Neuronal stem cell (in vitro differentiated cells): ENCODE data around the gene COBLL1.

Experiments
- DNase-seq: peaks from one replicate; pipeline ENCODE4 v3.0.0-alpha.2; 2013; ENCODE audit warnings: low spot score
- H2AFZ ChIP-seq: one replicate; pipeline ENCODE4 v1.6.1; 2013; ENCODE audit warnings: mild to moderate bottlenecking, low read length, inconsistent platforms
- H2AK5ac ChIP-seq: 2 replicates; pipeline ENCODE4 v1.6.1; 2013; ENCODE audit warnings: low read depth, mild to moderate bottlenecking, inconsistent platforms, low read length, moderate library complexity, mixed read lengths
- H2BK120ac ChIP-seq: 2 replicates; pipeline ENCODE4 v1.6.1; 2013; ENCODE audit warnings: low read depth, mild to moderate bottlenecking, inconsistent platforms, low read length, moderate library complexity, mixed read lengths
- H2BK12ac ChIP-seq: one replicate; pipeline ENCODE4 v1.6.1; 2013; ENCODE audit warnings: low read length, inconsistent platforms
- H2BK15ac ChIP-seq: 2 replicates; pipeline ENCODE4 v1.6.1; 2013; ENCODE audit warnings: mild to moderate bottlenecking, low read length, inconsistent platforms, mixed read lengths
- H2BK5ac ChIP-seq: one replicate; pipeline ENCODE4 v1.6.1; 2013; ENCODE audit warnings: inconsistent platforms, mild to moderate bottlenecking, low read length, moderate library complexity
- H3K14ac ChIP-seq: one replicate; pipeline ENCODE4 v1.6.1; 2013; ENCODE audit warnings: low read length, inconsistent platforms
- H3K18ac ChIP-seq: 2 replicates; pipeline ENCODE4 v1.6.1; 2013; ENCODE audit warnings: low read length, inconsistent platforms
- H3K23ac ChIP-seq: 2 replicates; pipeline ENCODE4 v1.6.1; 2013; ENCODE audit warnings: low read depth, mild to moderate bottlenecking, mixed read lengths, low read length, inconsistent platforms; ENCODE audit not compliant: poor library complexity
- H3K27ac ChIP-seq: replicated peaks from 3 replicates; pipeline ENCODE4 v1.5.1; 2013; ENCODE audit warnings: low read length, inconsistent platforms
- H3K27me3 ChIP-seq, 3 experiments: 2 replicates each; pipeline ENCODE4 v1.6.1; 2013; ENCODE audit warnings: low read length in 3 of 3, mild to moderate bottlenecking in 2 of 3, inconsistent platforms in 1 of 3, low read depth in 1 of 3, mixed read lengths in 1 of 3, moderate library complexity in 1 of 3; ENCODE audit not compliant: control insufficient read depth in 3 of 3, insufficient read depth in 3 of 3
- H3K36me3 ChIP-seq, 2 donors: replicated peaks in 1 of 2; 2 replicates each; pipeline ENCODE4 v1.6.1; 2013; ENCODE audit warnings: low read length in 2 of 2; ENCODE audit not compliant: control insufficient read depth in 2 of 2, insufficient read depth in 2 of 2
- H3K4ac ChIP-seq: 2 replicates; pipeline ENCODE4 v1.6.1; 2013; ENCODE audit warnings: inconsistent platforms, mild to moderate bottlenecking, low read length, moderate library complexity
- H3K4me1 ChIP-seq, 2 donors: 1 replicate in 1 of 2; 2 replicates in 1 of 2; pipeline ENCODE4 v1.6.1; 2013; ENCODE audit warnings: low read length in 2 of 2, low read depth in 1 of 2; ENCODE audit not compliant: control insufficient read depth in 2 of 2, insufficient read depth in 1 of 2
- H3K4me2 ChIP-seq: one replicate; pipeline ENCODE4 v1.6.1; 2013; ENCODE audit warnings: mild to moderate bottlenecking, low read length, inconsistent platforms; ENCODE audit not compliant: insufficient read depth, poor library complexity, severe bottlenecking
- H3K4me3 ChIP-seq, 2 donors: 2 replicates each; pipeline ENCODE4 v1.5.1; 2013; ENCODE audit warnings: low read length in 2 of 2, mild to moderate bottlenecking in 2 of 2, inconsistent platforms in 1 of 2, moderate library complexity in 1 of 2
- H3K79me1 ChIP-seq: one replicate; pipeline ENCODE4 v1.6.1; 2013; ENCODE audit warnings: low read depth, mild to moderate bottlenecking, inconsistent platforms, low read length, moderate library complexity
- H3K9ac ChIP-seq: one replicate; pipeline ENCODE4 v1.6.1; 2013; ENCODE audit warnings: mild to moderate bottlenecking, low read depth, low read length, inconsistent platforms; ENCODE audit not compliant: poor library complexity
- H3K9me3 ChIP-seq, 2 donors: replicated peaks in 1 of 2; 2 replicates each; pipeline versions ENCODE3 to v1.6.1; 2013; ENCODE audit warnings: low read length in 2 of 2, mild to moderate bottlenecking in 2 of 2, inconsistent platforms in 1 of 2, low read depth in 1 of 2, mixed read lengths in 1 of 2, moderate library complexity in 1 of 2; ENCODE audit not compliant: control insufficient read depth in 2 of 2, insufficient read depth in 1 of 2
- H4K8ac ChIP-seq: one replicate; pipeline ENCODE4 v1.6.1; 2013; ENCODE audit warnings: low read depth, mild to moderate bottlenecking, inconsistent platforms, low read length, moderate library complexity
- H4K91ac ChIP-seq: one replicate; pipeline ENCODE4 v1.6.1; 2013; ENCODE audit warnings: low read length, low read depth, mild to moderate bottlenecking, inconsistent platforms; ENCODE audit not compliant: poor library complexity
- WGBS, 2 donors: extraction: QIAGEN DNeasy Blood & Tissue Kit; methylation state at CpG; one replicate each; pipeline ENCODE4 v1.1.7; 2013; ENCODE audit warnings: missing lambda C conversion rate in 2 of 2, mixed read lengths in 1 of 2; ENCODE audit not compliant: insufficient read length in 2 of 2, insufficient replicate concordance in 1 of 2; ENCODE audit errors: extremely low coverage in 2 of 2; 5-methylcytosine and 5-hydroxymethylcytosine counted together

Gene COBLL1

GRCh38 chr2:164773091-164773490, 68.5 kb downstream of the COBLL1 start:
- Histone ChIP-seq H3K4ac (no peak overlapping the region), H2BK5ac (no peak overlapping the region), H2BK15ac (no peak overlapping the region), H3K36me3 (no peaks in the 10 kb centered on the region), H2AK5ac (no peak overlapping the region), H3K27me3 (no peaks in the 10 kb centered on the region), H3K9me3 (no peaks in the 10 kb centered on the region), H2BK12ac (no peak overlapping the region), H3K27ac (no peak overlapping the region), H4K91ac (no peak overlapping the region), H4K8ac (no peak overlapping the region), H3K18ac (no peak overlapping the region), H2AFZ (no peak overlapping the region), H3K4me1 (no peaks in the 10 kb centered on the region), H2BK120ac (no peak overlapping the region), H3K79me1 (no peaks in the 10 kb centered on the region), H3K23ac (no peak overlapping the region), H3K9ac (no peak overlapping the region), H3K4me2 (no peak overlapping the region), H3K14ac (no peak overlapping the region), H3K4me3 (no peak overlapping the region)
- no peak for DNase-seq
- WGBS, 2 donors: no CpG with 5 or more reads among the region's 3 CpGs

DNA sequence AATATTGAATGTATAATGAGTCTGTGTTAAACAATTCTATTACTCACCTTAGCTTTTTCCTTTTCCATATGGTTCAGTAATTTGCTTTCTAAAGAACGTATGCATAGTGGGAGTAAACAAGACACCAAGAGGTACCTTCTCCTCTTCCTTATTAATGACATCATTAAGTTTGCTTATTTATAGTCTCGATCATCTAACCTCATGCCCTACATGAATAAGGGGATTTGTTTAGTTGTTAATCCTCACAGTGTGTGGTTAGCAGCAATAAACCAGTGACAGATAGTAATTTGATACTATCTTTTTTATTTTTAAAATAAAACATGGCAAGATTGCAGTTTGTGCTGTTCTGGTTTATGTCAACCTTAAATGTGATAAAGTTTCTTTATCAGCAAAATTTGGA, 69.7 kb downstream of the COBLL1 start:
- Histone ChIP-seq H2AFZ (no peak overlapping the region), H4K91ac (no peak overlapping the region), H2BK5ac (no peak overlapping the region), H3K4ac (no peak overlapping the region), H3K9ac (no peak overlapping the region), H3K79me1 (no peaks in the 10 kb centered on the region), H3K4me2 (no peak overlapping the region), H2BK120ac (no peak overlapping the region), H3K23ac (no peak overlapping the region), H4K8ac (no peak overlapping the region), H3K18ac (no peak overlapping the region), H2BK12ac (no peak overlapping the region), H3K14ac (no peak overlapping the region), H3K27ac (no peak overlapping the region), H2AK5ac (no peak overlapping the region), H2BK15ac (no peak overlapping the region), H3K4me3 (no peak overlapping the region), H3K36me3 (no peaks in the 10 kb centered on the region), H3K9me3 (no peaks in the 10 kb centered on the region), H3K4me1 (no peaks in the 10 kb centered on the region), H3K27me3 (no peaks in the 10 kb centered on the region)
- no CpG with 5 or more reads among the region's 2 CpGs for WGBS, 2 donors
- no peak for DNase-seq

- H2BK15ac ChIP-seq: no peak overlapping the region
- no peak overlapping the region for H2AK5ac ChIP-seq
- no peak overlapping the region for H3K27ac ChIP-seq
- no peaks in the 10 kb centered on the region for H3K36me3 ChIP-seq
- no CpG with 5 or more reads among the region's 4 CpGs for WGBS, 2 donors
- H4K8ac ChIP-seq: no peak overlapping the region
- H3K79me1 ChIP-seq: no peaks in the 10 kb centered on the region
- H3K18ac ChIP-seq: no peak overlapping the region
- H3K23ac ChIP-seq: no peak overlapping the region
- no peaks in the 10 kb centered on the region for H3K4me1 ChIP-seq
- H3K9me3 ChIP-seq: no peaks in the 10 kb centered on the region
- H3K14ac ChIP-seq: no peak overlapping the region
- no peak overlapping the region for H3K4me3 ChIP-seq
- H2AFZ ChIP-seq: no peak overlapping the region
- no peak overlapping the region for H2BK5ac ChIP-seq
- H4K91ac ChIP-seq: no peak overlapping the region
- no peak overlapping the region for H2BK120ac ChIP-seq
- no peak overlapping the region for H3K4me2 ChIP-seq
- DNase-seq: no peak
- H3K9ac ChIP-seq: no peak overlapping the region
- no peak overlapping the region for H2BK12ac ChIP-seq
- H3K27me3 ChIP-seq: no peaks in the 10 kb centered on the region
- H3K4ac ChIP-seq: no peak overlapping the region
Measured at GRCh38 chr2:164770421-164770916, 71.2 kb downstream of the COBLL1 start.

DNA sequence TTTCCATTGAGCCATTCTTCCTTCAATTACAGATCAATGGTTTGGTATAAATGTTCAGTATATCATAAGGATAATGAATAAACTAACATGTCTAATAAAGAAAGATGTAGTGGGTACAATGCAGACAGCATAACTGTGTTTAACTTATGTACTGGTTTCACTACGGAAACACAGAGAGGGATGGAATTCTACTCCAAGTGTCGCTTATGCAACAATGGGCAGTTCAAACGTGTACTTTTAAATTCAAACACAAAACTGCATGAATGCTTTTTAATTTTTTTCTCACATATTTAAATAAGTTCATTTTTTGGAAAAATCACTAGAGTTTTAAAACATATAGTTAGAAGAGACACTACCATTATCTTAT, 74.7 kb downstream of the COBLL1 start:
- no peak overlapping the region for H3K9ac ChIP-seq
- no peak overlapping the region for H2BK5ac ChIP-seq
- no peak overlapping the region for H3K14ac ChIP-seq
- no peak overlapping the region for H2BK15ac ChIP-seq
- H3K79me1 ChIP-seq: no peaks in the 10 kb centered on the region
- H3K4ac ChIP-seq: no peak overlapping the region
- H2BK12ac ChIP-seq: no peak overlapping the region
- no peak overlapping the region for H4K91ac ChIP-seq
- H2AFZ ChIP-seq: no peak overlapping the region
- H3K18ac ChIP-seq: no peak overlapping the region
- H3K4me2 ChIP-seq: no peak overlapping the region
- H2BK120ac ChIP-seq: no peak overlapping the region
- H3K4me3 ChIP-seq: no peak overlapping the region
- H3K27ac ChIP-seq: no peak overlapping the region
- H4K8ac ChIP-seq: no peak overlapping the region
- H3K23ac ChIP-seq: no peak overlapping the region
- no peaks in the 10 kb centered on the region for H3K4me1 ChIP-seq
- no peak for DNase-seq
- H3K9me3 ChIP-seq: no peaks in the 10 kb centered on the region
- no CpG with 5 or more reads among the region's 3 CpGs for WGBS, 2 donors
- no peaks in the 10 kb centered on the region for H3K27me3 ChIP-seq
- H3K36me3 ChIP-seq: no peaks in the 10 kb centered on the region
- no peak overlapping the region for H2AK5ac ChIP-seq
